SU-DHL-6 (cell line): ENCODE data around the gene CD8A.

Source experiments
- CTCF ChIP-seq: fragments of 200-600 bp; sonication (generic); IDR thresholded peaks from one replicate; pipeline ENCODE4 v1.5.1; 2017; ENCODE audit warnings: antibody characterized with exemption, mild to moderate bottlenecking, low read length, moderate library complexity; ENCODE audit not compliant: insufficient read depth, poor library complexity, severe bottlenecking
- EZH2phosphoT487 ChIP-seq: fragments of 200-600 bp; sonication (generic), shearing (Covaris generic); conservative IDR thresholded peaks from 2 replicates; pipeline ENCODE4 v1.6.1; 2018; ENCODE audit warnings: mild to moderate bottlenecking, antibody characterized with exemption, low read length, moderate library complexity, mixed read lengths

- TF ChIP-seq CTCF (no peak), EZH2phosphoT487 (no peak)
These were observed 27.5 kb upstream of the CD8A start for GRCh38 chr2:86818114-86818801.
